Measurements from ENCODE around the gene ERAL1. TPM values are rescaled to one million over a fixed set of nuclear protein-coding genes. Genes with fewer than 3 reads are reported as not detected.

ERAL1 gene
- polyA plus RNA-seq, 5 donors = 60.7 to 78.6 (median 68.4) TPM

Other genes with a start within 250 kb of the ERAL1 start
- gene RSKR, start 240.8 kb upstream of the ERAL1 start, polyA plus RNA-seq (ENCODE audit: insufficient read depth in 1 of 5, insufficient read length in 5 of 5, low replicate concordance in 1 of 5) = 10 to 100 TPM; 19.0 to 27.9 (median 24.2) TPM
- gene BLTP2, start 209.9 kb upstream of the ERAL1 start, polyA plus RNA-seq (ENCODE audit: insufficient read depth in 1 of 5, insufficient read length in 5 of 5, low replicate concordance in 1 of 5) = 10 to 100 TPM; 70.4 to 87.5 (median 77.3) TPM
- gene SDF2, start 193.1 kb upstream of the ERAL1 start, polyA plus RNA-seq (ENCODE audit: insufficient read depth in 1 of 5, insufficient read length in 5 of 5, low replicate concordance in 1 of 5) = 10 to 100 TPM; 67.7 to 73.8 (median 69.5) TPM
- 10 to 100 TPM; 60.3 to 74.7 (median 66.8) TPM for gene SUPT6H, start 192.8 kb upstream of the ERAL1 start, polyA plus RNA-seq (ENCODE audit: insufficient read depth in 1 of 5, insufficient read length in 5 of 5, low replicate concordance in 1 of 5)
- gene PROCA1, start 143.1 kb upstream of the ERAL1 start, polyA plus RNA-seq (ENCODE audit: insufficient read depth in 1 of 5, insufficient read length in 5 of 5, low replicate concordance in 1 of 5) = 1 to 10 TPM; 5.7 to 7.1 (median 6.6) TPM
- gene RAB34, start 137.1 kb upstream of the ERAL1 start, polyA plus RNA-seq (ENCODE audit: insufficient read depth in 1 of 5, insufficient read length in 5 of 5, low replicate concordance in 1 of 5) = 100 to 1,000 TPM; 180 to 195 (median 187) TPM
- 1,000 to 10,000 TPM; 1,134 to 1,477 (median 1,162) TPM for gene RPL23A, start 135.0 kb upstream of the ERAL1 start, polyA plus RNA-seq (ENCODE audit: insufficient read depth in 1 of 5, insufficient read length in 5 of 5, low replicate concordance in 1 of 5)
- gene TLCD1, start 128.8 kb upstream of the ERAL1 start, polyA plus RNA-seq (ENCODE audit: insufficient read depth in 1 of 5, insufficient read length in 5 of 5, low replicate concordance in 1 of 5) = 10 to 100 TPM in 1 of 5 donors, 1 to 10 TPM in 4; 7.5 to 11.0 (median 8.7) TPM
- 1 to 10 TPM; 5.5 to 8.4 (median 6.8) TPM for gene NEK8, start 126.2 kb upstream of the ERAL1 start, polyA plus RNA-seq (ENCODE audit: insufficient read depth in 1 of 5, insufficient read length in 5 of 5, low replicate concordance in 1 of 5)
- 100 to 1,000 TPM in 3 of 5 donors, 10 to 100 TPM in 2; 92.5 to 141 (median 113) TPM for gene TRAF4, start 111.0 kb upstream of the ERAL1 start, polyA plus RNA-seq (ENCODE audit: insufficient read depth in 1 of 5, insufficient read length in 5 of 5, low replicate concordance in 1 of 5)
- 10 to 100 TPM; 15.5 to 22.3 (median 17.5) TPM for gene FAM222B, start 12.2 kb upstream of the ERAL1 start, polyA plus RNA-seq (ENCODE audit: insufficient read depth in 1 of 5, insufficient read length in 5 of 5, low replicate concordance in 1 of 5)
- 10 to 100 TPM; 60.5 to 89.2 (median 72.7) TPM for gene FLOT2, start 42.7 kb downstream of the ERAL1 start, polyA plus RNA-seq (ENCODE audit: insufficient read depth in 1 of 5, insufficient read length in 5 of 5, low replicate concordance in 1 of 5)
- 1 to 10 TPM; 5.6 to 8.7 (median 6.8) TPM for gene DHRS13, start 48.1 kb downstream of the ERAL1 start, polyA plus RNA-seq (ENCODE audit: insufficient read depth in 1 of 5, insufficient read length in 5 of 5, low replicate concordance in 1 of 5)
- 10 to 100 TPM; 42.7 to 61.2 (median 57.0) TPM for gene PHF12, start 96.5 kb downstream of the ERAL1 start, polyA plus RNA-seq (ENCODE audit: insufficient read depth in 1 of 5, insufficient read length in 5 of 5, low replicate concordance in 1 of 5)
- under 1 TPM; 0.35 to 0.64 (median 0.59) TPM for gene SEZ6, start 151.0 kb downstream of the ERAL1 start, polyA plus RNA-seq (ENCODE audit: insufficient read depth in 1 of 5, insufficient read length in 5 of 5, low replicate concordance in 1 of 5)
- 1 to 10 TPM; 1.5 to 2.1 (median 1.8) TPM for gene PIPOX, start 188.1 kb downstream of the ERAL1 start, polyA plus RNA-seq (ENCODE audit: insufficient read depth in 1 of 5, insufficient read length in 5 of 5, low replicate concordance in 1 of 5)